B cell (primary cell): ENCODE measurements around the gene GLI3.

ENCODE experiments used
- CTCF ChIP-seq: fragments of 200-600 bp; IDR thresholded peaks from one replicate; pipeline ENCODE4 v1.8.0; 2022; ENCODE audit warnings: antibody characterized with exemption, mild to moderate bottlenecking
- EZH2 ChIP-seq: IDR thresholded peaks from 2 replicates; pipeline ENCODE4 v1.6.1; 2012; ENCODE audit warnings: borderline replicate concordance, low read depth, mild to moderate bottlenecking, moderate library complexity, low read length; ENCODE audit not compliant: insufficient read depth, poor library complexity, severe bottlenecking

GRCh38 chr7:42134276-42134876 lies 102.6 kb downstream of the GLI3 start:
- no peak for TF ChIP-seq EZH2
- TF ChIP-seq CTCF: no peak
